Mucosa of gallbladder (tissue), 1 donor: ENCODE data around the gene SUPT3H. TPM values are rescaled to one million over a fixed set of nuclear protein-coding genes. Genes with fewer than 3 reads are reported as not detected.
A peak's percentile ranks its signal among the peaks of the same experiment; 100 is the strongest.

ENCODE experiments used
- DNase-seq: peaks from one replicate; pipeline ENCODE4 v3.0.0-alpha.2; 2020; ENCODE audit warnings: low spot score
- total RNA-seq: library from RNA; stranded (reverse); gene quantifications from one replicate; pipeline ENCODE4 v1.2.1, GENCODE V29; 2021
- donor health status: DM: no; HTN: no; CAD: no.

Gene SUPT3H
- total RNA-seq, 1 donor from 2014 or later: 5.1 TPM

GRCh38 chr6:44842616-44843015 is 535.1 kb downstream of the SUPT3H start:
- DNase-seq: no peak

- no peak for DNase-seq
These were observed 535.9 kb downstream of the SUPT3H start for GRCh38 chr6:44841829-44842228.

- DNase-seq: no peak
These were observed 540.0 kb downstream of the SUPT3H start for GRCh38 chr6:44837741-44838140.

GRCh38 chr6:44837255-44837654 is 540.5 kb downstream of the SUPT3H start:
- DNase-seq: no peak

GRCh38 chr6:44833248-44833647 is 544.5 kb downstream of the SUPT3H start:
- no peak for DNase-seq

GRCh38 chr6:44831002-44831610 is 546.6 kb downstream of the SUPT3H start:
- DNase-seq: no peak

- DNase-seq: no peak
These were observed 547.9 kb downstream of the SUPT3H start for GRCh38 chr6:44829836-44830235.

- no peak for DNase-seq
These were observed 549.0 kb downstream of the SUPT3H start for GRCh38 chr6:44828780-44829179.

- DNase-seq: no peak
These were observed 551.6 kb downstream of the SUPT3H start for GRCh38 chr6:44826025-44826676.

- DNase-seq: no peak
These were observed 552.5 kb downstream of the SUPT3H start for GRCh38 chr6:44825273-44825672.

GRCh38 chr6:44824567-44824966 is 553.2 kb downstream of the SUPT3H start:
- DNase-seq: no peak

GRCh38 chr6:44820759-44821158 is 557.0 kb downstream of the SUPT3H start:
- DNase-seq: no peak

GRCh38 chr6:44820321-44820720 is 557.4 kb downstream of the SUPT3H start:
- DNase-seq: no peak

GRCh38 chr6:44811456-44811855 is 566.3 kb downstream of the SUPT3H start:
- no peak for DNase-seq

GRCh38 chr6:44809258-44809657 is 568.5 kb downstream of the SUPT3H start:
- no peak for DNase-seq

- DNase-seq: no peak
These were observed 569.6 kb downstream of the SUPT3H start for GRCh38 chr6:44808148-44808547.

GRCh38 chr6:44806656-44807055 is 571.1 kb downstream of the SUPT3H start:
- no peak for DNase-seq

- DNase-seq: no peak
These were observed 572.4 kb downstream of the SUPT3H start for GRCh38 chr6:44805238-44805846.

- DNase-seq: no peak
These were observed 573.1 kb downstream of the SUPT3H start for GRCh38 chr6:44804546-44805159.

- DNase-seq: no peak
These were observed 573.7 kb downstream of the SUPT3H start for GRCh38 chr6:44804016-44804415.

GRCh38 chr6:44800784-44801592 is 576.7 kb downstream of the SUPT3H start:
- no peak for DNase-seq

GRCh38 chr6:44800171-44800783 is 577.5 kb downstream of the SUPT3H start:
- peak; percentile 28 for DNase-seq
